ENCODE measurements around the gene ABCC8.

ABCC8 gene

GRCh38 chr11:17476317-17477083 lies at the start of gene ABCC8:
ABCC8 (minus strand) TSS chr11:17476845; CDS start chr11:17476776, 69 bp downstream.
- intact Hi-C loops (cut with DNase I) = no loop called here
- peak in 8 of 10 donors; percentile 30 to 90 (median 50) for DNase-seq

GRCh38 chr11:17526326-17526725 lies 49.7 kb upstream of the ABCC8 start:
- intact Hi-C loops (cut with DNase I) = no loop called here
- DNase-seq = peak in 3 of 10 donors; percentile 25 to 83 (median 47)

- DNase-seq = peak in 1 of 10 donors; percentile 11
- intact Hi-C loops (cut with DNase I) = no loop called here
Measured at GRCh38 chr11:17525570-17525969, 48.9 kb upstream of the ABCC8 start.

- peak in 1 of 10 donors; percentile 62 for DNase-seq
- intact Hi-C loops (cut with DNase I) = no loop called here
Measured at GRCh38 chr11:17524221-17524620, 47.6 kb upstream of the ABCC8 start.

GRCh38 chr11:17522655-17523054 lies 46.0 kb upstream of the ABCC8 start:
- intact Hi-C loops (cut with DNase I) = no loop called here

GRCh38 chr11:17521106-17521900 lies 44.7 kb upstream of the ABCC8 start:
- peak in 1 of 10 donors; percentile 21 for DNase-seq
- intact Hi-C loops (cut with DNase I) = no loop called here

More at GRCh38 chr11:17522655-17523054, 46.0 kb upstream of the ABCC8 start:
- DNase-seq = peak in 1 of 10 donors; percentile 75

- peak in 4 of 10 donors; percentile 39 to 87 (median 60) for DNase-seq
- intact Hi-C loops (cut with DNase I) = no loop called here
Measured at GRCh38 chr11:17519061-17519885, 42.6 kb upstream of the ABCC8 start.

GRCh38 chr11:17518366-17518765 lies 41.7 kb upstream of the ABCC8 start:
- intact Hi-C loops (cut with DNase I) = no loop called here

GRCh38 chr11:17517186-17517585 lies 40.5 kb upstream of the ABCC8 start:
- DNase-seq = peak in 2 of 10 donors; percentile 62 to 72
- intact Hi-C loops (cut with DNase I) = no loop called here

More at GRCh38 chr11:17518366-17518765, 41.7 kb upstream of the ABCC8 start:
- DNase-seq = peak in 2 of 10 donors; percentile 52 to 67

GRCh38 chr11:17516551-17517150 lies 40.0 kb upstream of the ABCC8 start:
- intact Hi-C loops (cut with DNase I) = no loop called here
- DNase-seq = peak in 5 of 10 donors; percentile 40 to 90 (median 51)

- DNase-seq = peak in 2 of 10 donors; percentile 11 to 26
- intact Hi-C loops (cut with DNase I) = no loop called here
Measured at GRCh38 chr11:17515443-17516176, 39.0 kb upstream of the ABCC8 start.

GRCh38 chr11:17514476-17514875 lies 37.8 kb upstream of the ABCC8 start:
- no peak for DNase-seq
- intact Hi-C loops (cut with DNase I) = no loop called here

GRCh38 chr11:17513853-17514252 lies 37.2 kb upstream of the ABCC8 start:
- intact Hi-C loops (cut with DNase I) = no loop called here
- peak in 2 of 10 donors; percentile 10 to 31 for DNase-seq

GRCh38 chr11:17512101-17512500 lies 35.5 kb upstream of the ABCC8 start:
- DNase-seq = no peak
- intact Hi-C loops (cut with DNase I) = no loop called here

- DNase-seq = peak in 2 of 10 donors; percentile 27 to 40
- intact Hi-C loops (cut with DNase I) = no loop called here
Measured at GRCh38 chr11:17511571-17511970, 34.9 kb upstream of the ABCC8 start.

- intact Hi-C loops (cut with DNase I) = no loop called here
- peak in 1 of 10 donors; percentile 40 for DNase-seq
Measured at GRCh38 chr11:17510507-17511206, 34.0 kb upstream of the ABCC8 start.

GRCh38 chr11:17508791-17509190 lies 32.1 kb upstream of the ABCC8 start:
- no peak for DNase-seq
- intact Hi-C loops (cut with DNase I) = loop anchor here (10.0 kb wide), 1 partner anchor 274 kb away; no protein-coding TSS in a partner anchor

- intact Hi-C loops (cut with DNase I) = loop anchor here (10.0 kb wide), 1 partner anchor 274 kb away; no protein-coding TSS in a partner anchor
- DNase-seq = peak in 1 of 10 donors; percentile 9
Measured at GRCh38 chr11:17508306-17508705, 31.7 kb upstream of the ABCC8 start.
